T47D (cell line): ENCODE data around the gene PHACTR1.

ENCODE experiments used
- DNase-seq, 2 experiments: peaks; one replicate each; pipeline versions ENCODE4 v3.0.0 to v3.0.0-alpha.2; 2011 to 2012; ENCODE audit warnings: low read depth in 1 of 2, low spot score in 1 of 2
- JUND ChIP-seq: IDR thresholded peaks from 2 replicates; pipeline ENCODE4 v1.6.1; 2012; ENCODE audit warnings: low read depth
- in situ Hi-C: cut with HindIII; loops from 2 replicates; pipeline ENCODE4 v1.10.0; 2016; ENCODE audit warnings: low sequenced_read_pairs, low pct_unique_long_range_greater_than_20kb

PHACTR1 gene

GRCh38 chr6:13077117-13077516, 360.6 kb downstream of the PHACTR1 start:
- DNase-seq, result no peak
- in situ Hi-C loops, result no loop called here
- TF ChIP-seq JUND, result no peak

- peak; percentile 4 to 11 for DNase-seq
- in situ Hi-C loops, result no loop called here
- TF ChIP-seq JUND, result no peak
Observed at GRCh38 chr6:13079096-13079723, 362.6 kb downstream of the PHACTR1 start.

- TF ChIP-seq JUND, result no peak
- in situ Hi-C loops, result no loop called here
- no peak for DNase-seq
Observed at GRCh38 chr6:13080462-13081188, 364.1 kb downstream of the PHACTR1 start.

GRCh38 chr6:13081189-13081563, 364.6 kb downstream of the PHACTR1 start:
- no peak for DNase-seq
- in situ Hi-C loops, result no loop called here
- no peak for TF ChIP-seq JUND

GRCh38 chr6:13089296-13089994, 372.9 kb downstream of the PHACTR1 start:
- DNase-seq, result no peak
- in situ Hi-C loops, result no loop called here
- no peak for TF ChIP-seq JUND

GRCh38 chr6:13091192-13091591, 374.6 kb downstream of the PHACTR1 start:
- TF ChIP-seq JUND, result no peak
- DNase-seq, result no peak
- in situ Hi-C loops, result no loop called here

- in situ Hi-C loops, result no loop called here
- no peak for TF ChIP-seq JUND
- DNase-seq, result no peak
Observed at GRCh38 chr6:13094781-13095425, 378.3 kb downstream of the PHACTR1 start.

- in situ Hi-C loops, result no loop called here
- TF ChIP-seq JUND, result no peak
- no peak for DNase-seq
Observed at GRCh38 chr6:13096084-13096483, 379.5 kb downstream of the PHACTR1 start.

GRCh38 chr6:13097454-13097853, 380.9 kb downstream of the PHACTR1 start:
- no peak for TF ChIP-seq JUND
- in situ Hi-C loops, result no loop called here
- DNase-seq, result no peak

GRCh38 chr6:13098006-13098405, 381.4 kb downstream of the PHACTR1 start:
- no peak for TF ChIP-seq JUND
- DNase-seq, result no peak
- in situ Hi-C loops, result no loop called here

GRCh38 chr6:13098793-13099570, 382.4 kb downstream of the PHACTR1 start:
- DNase-seq, result no peak
- in situ Hi-C loops, result no loop called here
- TF ChIP-seq JUND, result no peak

- peak in 1 of 2 experiments; percentile 14 for DNase-seq
- TF ChIP-seq JUND, result no peak
- in situ Hi-C loops, result no loop called here
Observed at GRCh38 chr6:13099771-13100170, 383.2 kb downstream of the PHACTR1 start.
